A549 (cell line): ENCODE results near the gene PPM1H. TPM values are rescaled to one million over a fixed set of nuclear protein-coding genes. Genes with fewer than 3 reads are reported as not detected.
A peak's percentile ranks its signal among the peaks of the same experiment; 100 is the strongest.

Experiments
- ATAC-seq, 2 experiments: fragments of 200-7000 bp in 1 of 2; fragments of >200 bp in 1 of 2; cut with Nextera tagmentation in 1 of 2; cut with Tn5 transposase in 1 of 2; 3 replicates each; pipeline versions ENCODE4 v1.8.0 to v1.9.1; 2018 to 2020; ENCODE audit warnings: mild to moderate bottlenecking in 1 of 2, moderate library complexity in 1 of 2
- CTCF ChIA-PET: fragments of 300-600 bp; sonication (Branson Sonifier 250); formaldehyde crosslinking; extraction: SDS; loops from one replicate; lab custom pipeline; 2021; ENCODE audit warnings: antibody characterized with exemption, inconsistent platforms; lab: Yijun Ruan, JAX
- POLR2A ChIA-PET: fragments of 350-600 bp; formaldehyde crosslinking; extraction: SDS; loops from one replicate; lab custom pipeline; 2021; ENCODE audit warnings: antibody characterized with exemption, inconsistent platforms; lab: Yijun Ruan, JAX
- DNase-seq, 2 experiments: peaks; one replicate each; pipeline versions ENCODE4 v3.0.0 to v3.0.0-alpha.2; 2011 to 2016; ENCODE audit warnings: low read depth in 1 of 2, low spot score in 1 of 2
- FAIRE-seq: peaks from 2 replicates; lab custom pipeline; 2011; peaks lifted over from hg19 to GRCh38; lab: Jason Lieb, UNC
- H3K27ac ChIP-seq, 2 experiments: fragments of >200 bp; sonication (Bioruptor Twin); formaldehyde crosslinking; 3 replicates each; pipeline ENCODE4 v1.5.1; 2016 to 2017
- H3K4me1 ChIP-seq: fragments of >200 bp; sonication (Bioruptor Twin); formaldehyde crosslinking; 3 replicates; pipeline ENCODE4 v1.6.1; 2016
- H3K4me2 ChIP-seq: fragments of >200 bp; sonication (Bioruptor Twin); formaldehyde crosslinking; 3 replicates; pipeline ENCODE4 v1.6.1; 2016
- H3K4me3 ChIP-seq: fragments of >200 bp; sonication (Bioruptor Twin); formaldehyde crosslinking; 3 replicates; pipeline ENCODE4 v1.5.1; 2016
- H3K9me3 ChIP-seq: fragments of >200 bp; sonication (Bioruptor Twin); formaldehyde crosslinking; 3 replicates; pipeline ENCODE4 v1.6.1; 2016
- CBX2 ChIP-seq: fragments of 200-600 bp; sonication (generic); IDR thresholded peaks from 2 replicates; pipeline ENCODE4 v1.6.1; 2016; ENCODE audit warnings: low read depth, mild to moderate bottlenecking, borderline replicate concordance
- CEBPB ChIP-seq, 2 experiments: fragments of >200 bp in 1 of 2; sonication (Bioruptor Twin) in 1 of 2; formaldehyde crosslinking in 1 of 2; IDR thresholded peaks; 2 replicates each; pipeline ENCODE4 v1.6.1; 2012 to 2016
- CHD2 ChIP-seq: fragments of 150-350 bp; IDR thresholded peaks from 2 replicates; pipeline ENCODE4 v1.6.1; 2014; ENCODE audit warnings: low read length; ENCODE audit not compliant: partially characterized antibody
- EP300 ChIP-seq, 2 experiments: fragments of >200 bp; sonication (Bioruptor Twin); formaldehyde crosslinking; IDR thresholded peaks; 2 replicates in 1 of 2; 3 replicates in 1 of 2; pipeline ENCODE4 v1.6.1; 2016 to 2017
- ESRRA ChIP-seq: fragments of 150-350 bp; IDR thresholded peaks from 2 replicates; pipeline ENCODE4 v1.6.1; 2014; ENCODE audit warnings: mild to moderate bottlenecking, low read length, borderline replicate concordance
- FOSL2 ChIP-seq, 2 experiments: fragments of 450-650 bp in 1 of 2; fragments of >200 bp in 1 of 2; sonication (Bioruptor Twin) in 1 of 2; formaldehyde crosslinking; IDR thresholded peaks; 2 replicates each; pipeline versions ENCODE4 v1.5.0 to v1.6.1; 2016 to 2020; ENCODE audit warnings: mild to moderate bottlenecking in 1 of 2, moderate library complexity in 1 of 2
- FOXS1 ChIP-seq: fragments of 250-450 bp; sonication (Bioruptor Pico); IDR thresholded peaks from 2 replicates; pipeline ENCODE4 v1.5.0; 2020; ENCODE audit warnings: mild to moderate bottlenecking, moderate library complexity
- HEYL ChIP-seq: fragments of 250-450 bp; sonication (Bioruptor Pico); IDR thresholded peaks from 2 replicates; pipeline ENCODE4 v1.8.0; 2021; ENCODE audit warnings: mild to moderate bottlenecking, moderate library complexity
- JUNB ChIP-seq: fragments of >200 bp; sonication (Bioruptor Twin); formaldehyde crosslinking; IDR thresholded peaks from 2 replicates; pipeline ENCODE4 v1.6.1; 2016
- KDM5A ChIP-seq: fragments of 200-600 bp; sonication (generic); IDR thresholded peaks from 2 replicates; pipeline ENCODE4 v1.6.1; 2016; ENCODE audit warnings: antibody characterized with exemption, mild to moderate bottlenecking
- MAFK ChIP-seq: fragments of 450-650 bp; IDR thresholded peaks from 2 replicates; pipeline ENCODE4 v1.6.1; 2014; ENCODE audit not compliant: partially characterized antibody
- MAZ ChIP-seq: fragments of 150-350 bp; IDR thresholded peaks from 2 replicates; pipeline ENCODE4 v1.6.1; 2014; ENCODE audit warnings: antibody characterized with exemption, low read depth, low read length, borderline replicate concordance
- NR3C1 ChIP-seq: fragments of >200 bp; sonication (Bioruptor Twin); formaldehyde crosslinking; IDR thresholded peaks from 3 replicates; pipeline ENCODE4 v1.6.1; 2017
- POLR2A ChIP-seq: IDR thresholded peaks from 2 replicates; pipeline ENCODE4 v1.6.1; 2012; ENCODE audit warnings: mild to moderate bottlenecking, low read length
- POLR2AphosphoS2 ChIP-seq: conservative IDR thresholded peaks from 2 replicates; pipeline ENCODE4 v1.6.1; 2012; ENCODE audit warnings: low read length, improper control_type of control experiment, inconsistent platforms
- RAD21 ChIP-seq, 2 experiments: fragments of >200 bp in 1 of 2; sonication (Bioruptor Twin) in 1 of 2; formaldehyde crosslinking in 1 of 2; IDR thresholded peaks in 1 of 2; conservative IDR thresholded peaks in 1 of 2; 2 replicates in 1 of 2; 3 replicates in 1 of 2; pipeline ENCODE4 v1.6.1; 2012 to 2018; ENCODE audit warnings: inconsistent platforms in 1 of 2
- RARB ChIP-seq: fragments of 250-450 bp; sonication (Bioruptor Pico); IDR thresholded peaks from 2 replicates; pipeline ENCODE4 v1.8.0; 2021; ENCODE audit warnings: mild to moderate bottlenecking, moderate library complexity
- RCOR1 ChIP-seq: fragments of 150-350 bp; IDR thresholded peaks from 2 replicates; pipeline ENCODE4 v1.6.1; 2014; ENCODE audit warnings: antibody characterized with exemption, low read length, low read depth
- TFCP2L1 ChIP-seq: fragments of 250-450 bp; sonication (Bioruptor Pico); IDR thresholded peaks from 2 replicates; pipeline ENCODE4 v1.5.0; 2021; ENCODE audit warnings: mild to moderate bottlenecking
- ZFP36 ChIP-seq: fragments of 450-650 bp; IDR thresholded peaks from 2 replicates; pipeline ENCODE4 v1.6.1; 2014; ENCODE audit warnings: borderline replicate concordance; ENCODE audit not compliant: partially characterized antibody
- WGBS: methylation state at CpG from one replicate; pipeline ENCODE4 v1.1.6; 2017; ENCODE audit errors: missing lambda C conversion rate; 5-methylcytosine and 5-hydroxymethylcytosine counted together
- polyA plus RNA-seq, 4 experiments: library from polyadenylated mRNA; depleted of rRNA in 3 of 4; stranded (reverse); fragments of >200 nt; fragmentation: RNase III in 1 of 4; extraction: RNeasy Plus Mini Kit Qiagen cat#74134 plus additional on column Dnase treatment in 1 of 4; gene quantifications; 2 replicates in 3 of 4; 3 replicates in 1 of 4; pipeline ENCODE4 v1.2.3, GENCODE V29; 2011 to 2017
- TF ChIP-seq, protein P1 (sequence below): fragments of 250-450 bp; sonication (Bioruptor Pico); IDR thresholded peaks from 2 replicates; pipeline ENCODE4 v1.5.0; 2020; ENCODE audit warnings: low read depth, mild to moderate bottlenecking, moderate library complexity
- TF ChIP-seq, protein P2 (sequence below): fragments of 450-650 bp; IDR thresholded peaks from 2 replicates; pipeline ENCODE4 v1.6.1; 2014; ENCODE audit warnings: antibody characterized with exemption
- TF ChIP-seq, protein P3 (sequence below): IDR thresholded peaks from 2 replicates; pipeline ENCODE4 v1.6.1; 2012; ENCODE audit warnings: low read depth, borderline replicate concordance
- TF ChIP-seq, protein P4 (sequence below): fragments of 250-450 bp; sonication (Bioruptor Pico); IDR thresholded peaks from 2 replicates; pipeline ENCODE4 v1.5.0; 2021; ENCODE audit warnings: mild to moderate bottlenecking, moderate library complexity, borderline replicate concordance

Gene PPM1H
- polyA plus RNA-seq, 2 of the 4 experiments (the other 2 are of a cell fraction) = 7.8 TPM

DNA sequence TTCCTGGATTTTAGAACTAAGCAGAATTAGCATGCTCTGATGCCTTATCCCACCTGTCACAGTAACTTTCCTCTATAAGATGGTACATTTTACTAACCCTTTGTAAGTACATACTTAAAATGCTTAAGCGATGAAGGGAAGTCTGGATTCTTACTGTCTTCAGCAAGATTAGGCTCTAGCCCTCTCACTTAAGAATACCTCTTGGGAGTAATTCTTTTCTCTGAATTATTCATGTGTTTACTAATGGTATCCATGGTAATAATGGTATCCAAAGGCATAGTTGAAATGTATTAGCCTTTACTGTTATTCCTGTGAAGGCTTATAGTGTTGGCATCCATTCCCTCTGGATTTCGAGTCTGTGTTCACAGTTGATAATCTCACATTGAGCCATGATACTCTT, 291.5 kb downstream of the PPM1H start:
- H3K27ac ChIP-seq = no peak overlapping the region
- H3K9me3 ChIP-seq = no peaks in the 10 kb centered on the region
- no peak overlapping the region for H3K4me2 ChIP-seq
- peaks cover 29% of the 10 kb centered on the region for H3K4me1 ChIP-seq
- WGBS = 89% methylated on average over 2 of the region's 2 CpGs
- no peak overlapping the region for H3K4me3 ChIP-seq
- ChIA-PET CTCF (interaction anchor here (1.5 kb wide), 1 partner anchor 140 kb away, joined by 4 read pairs; no protein-coding TSS in a partner anchor), POLR2A (no interaction called here)
- TF ChIP-seq HEYL (CRISPR knock-in tag) (no peak), EP300 (IDR thresholded peaks at IDR 0.05) (no peak), RAD21 (conservative IDR thresholded peaks at IDR 0.05 in 1 of 2, IDR thresholded peaks at IDR 0.05 in 1 of 2) (no peak)
- TF ChIP-seq, protein P1, sequence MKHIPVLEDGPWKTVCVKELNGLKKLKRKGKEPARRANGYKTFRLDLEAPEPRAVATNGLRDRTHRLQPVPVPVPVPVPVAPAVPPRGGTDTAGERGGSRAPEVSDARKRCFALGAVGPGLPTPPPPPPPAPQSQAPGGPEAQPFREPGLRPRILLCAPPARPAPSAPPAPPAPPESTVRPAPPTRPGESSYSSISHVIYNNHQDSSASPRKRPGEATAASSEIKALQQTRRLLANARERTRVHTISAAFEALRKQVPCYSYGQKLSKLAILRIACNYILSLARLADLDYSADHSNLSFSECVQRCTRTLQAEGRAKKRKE = no peak
- TF ChIP-seq, protein P2, sequence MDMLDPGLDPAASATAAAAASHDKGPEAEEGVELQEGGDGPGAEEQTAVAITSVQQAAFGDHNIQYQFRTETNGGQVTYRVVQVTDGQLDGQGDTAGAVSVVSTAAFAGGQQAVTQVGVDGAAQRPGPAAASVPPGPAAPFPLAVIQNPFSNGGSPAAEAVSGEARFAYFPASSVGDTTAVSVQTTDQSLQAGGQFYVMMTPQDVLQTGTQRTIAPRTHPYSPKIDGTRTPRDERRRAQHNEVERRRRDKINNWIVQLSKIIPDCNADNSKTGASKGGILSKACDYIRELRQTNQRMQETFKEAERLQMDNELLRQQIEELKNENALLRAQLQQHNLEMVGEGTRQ = no peak
- TF ChIP-seq, protein P3, sequence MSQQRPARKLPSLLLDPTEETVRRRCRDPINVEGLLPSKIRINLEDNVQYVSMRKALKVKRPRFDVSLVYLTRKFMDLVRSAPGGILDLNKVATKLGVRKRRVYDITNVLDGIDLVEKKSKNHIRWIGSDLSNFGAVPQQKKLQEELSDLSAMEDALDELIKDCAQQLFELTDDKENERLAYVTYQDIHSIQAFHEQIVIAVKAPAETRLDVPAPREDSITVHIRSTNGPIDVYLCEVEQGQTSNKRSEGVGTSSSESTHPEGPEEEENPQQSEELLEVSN = no peak
- DNase-seq = no peak
- no peak for FAIRE-seq
- ATAC-seq = no peak

DNA sequence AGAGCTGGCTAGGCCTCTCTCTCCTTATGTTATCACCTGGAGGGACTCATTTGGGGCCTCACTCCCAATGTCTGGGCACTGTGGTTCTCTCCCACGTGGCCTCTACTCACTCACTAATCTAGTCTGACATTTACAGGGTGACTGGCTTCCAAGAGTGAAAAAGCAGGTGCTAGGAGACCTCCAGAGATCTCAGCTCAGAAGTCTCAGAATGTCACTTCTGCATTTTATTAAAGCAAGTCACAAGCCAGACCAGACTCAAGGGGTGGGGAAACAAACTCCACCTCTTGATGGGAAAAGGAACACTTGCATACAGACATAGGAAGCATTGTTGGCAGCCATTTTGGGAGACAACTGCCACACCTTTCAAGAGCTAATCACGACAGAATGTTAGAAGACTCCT, 292.5 kb downstream of the PPM1H start:
- no peak for DNase-seq
- peaks cover 29% of the 10 kb centered on the region for H3K4me1 ChIP-seq
- no peak overlapping the region for H3K4me2 ChIP-seq
- no peak overlapping the region for H3K4me3 ChIP-seq
- peak overlapping the region in 1 of 2 experiments; percentile 79; a peak in 3 of 6 replicates for H3K27ac ChIP-seq
- CTCF ChIA-PET = interaction anchor here (0.8 to 1.5 kb wide), 4 partner anchors 68 to 151 kb away, joined by 3 to 4 read pairs (median 4); no protein-coding TSS in a partner anchor
- no peak for FAIRE-seq
- 70% methylated on average over 2 of the region's 2 CpGs for WGBS
- ATAC-seq = no peak
- TF ChIP-seq, protein P4, sequence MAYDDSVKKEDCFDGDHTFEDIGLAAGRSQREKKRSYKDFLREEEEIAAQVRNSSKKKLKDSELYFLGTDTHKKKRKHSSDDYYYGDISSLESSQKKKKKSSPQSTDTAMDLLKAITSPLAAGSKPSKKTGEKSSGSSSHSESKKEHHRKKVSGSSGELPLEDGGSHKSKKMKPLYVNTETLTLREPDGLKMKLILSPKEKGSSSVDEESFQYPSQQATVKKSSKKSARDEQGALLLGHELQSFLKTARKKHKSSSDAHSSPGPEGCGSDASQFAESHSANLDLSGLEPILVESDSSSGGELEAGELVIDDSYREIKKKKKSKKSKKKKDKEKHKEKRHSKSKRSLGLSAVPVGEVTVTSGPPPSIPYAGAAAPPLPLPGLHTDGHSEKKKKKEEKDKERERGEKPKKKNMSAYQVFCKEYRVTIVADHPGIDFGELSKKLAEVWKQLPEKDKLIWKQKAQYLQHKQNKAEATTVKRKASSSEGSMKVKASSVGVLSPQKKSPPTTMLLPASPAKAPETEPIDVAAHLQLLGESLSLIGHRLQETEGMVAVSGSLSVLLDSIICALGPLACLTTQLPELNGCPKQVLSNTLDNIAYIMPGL (CRISPR knock-in tag) = no peak
- no peak for TF ChIP-seq NR3C1
- no peak for TF ChIP-seq TFCP2L1
- H3K9me3 ChIP-seq = no peaks in the 10 kb centered on the region
- POLR2A ChIA-PET = no interaction called here

DNA sequence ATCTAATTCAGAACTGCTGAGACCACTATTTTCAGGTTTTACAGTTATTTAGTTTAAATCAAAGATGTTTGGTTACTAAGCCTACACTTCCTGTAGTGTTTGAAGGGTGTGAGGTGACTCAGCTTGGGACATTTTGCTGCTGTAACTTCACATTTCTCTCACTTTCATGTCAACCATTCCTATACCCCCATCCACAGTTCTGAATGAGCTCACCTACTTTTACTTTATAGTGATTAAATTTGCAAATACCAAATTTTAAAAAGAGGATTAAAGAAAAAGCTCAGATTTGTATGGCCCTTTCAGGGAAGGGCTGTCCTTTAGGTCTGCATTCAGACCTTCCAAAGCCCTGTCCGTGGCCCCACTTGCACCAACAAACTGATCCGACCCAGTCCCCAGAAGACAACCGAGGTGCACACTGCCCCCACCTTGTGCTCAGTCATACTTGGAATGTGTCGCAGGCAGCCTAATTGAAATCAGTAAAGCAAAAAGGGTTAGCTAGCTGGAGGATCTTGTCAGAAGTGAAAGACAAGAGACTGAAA, 294.0 kb downstream of the PPM1H start:
- Histone ChIP-seq H3K4me3 (no peak overlapping the region), H3K9me3 (no peaks in the 10 kb centered on the region), H3K4me1 (peaks cover 29% of the 10 kb centered on the region), H3K4me2 (peak overlapping the region; percentile 34), H3K27ac (peak overlapping the region; percentile 59 to 79)
- ChIA-PET CTCF (interaction anchor here (0.9 to 1.9 kb wide), 3 partner anchors 12 to 153 kb away, joined by 3 to 5 read pairs (median 3); no protein-coding TSS in a partner anchor), POLR2A (interaction anchor here (1.1 to 1.6 kb wide), 2 partner anchors 84 to 90 kb away, joined by 4 to 5 read pairs; no protein-coding TSS in a partner anchor)
- FAIRE-seq = no peak
- peak in 1 of 2 experiments; percentile 49 for DNase-seq
- WGBS = 76% methylated on average over 4 of the region's 4 CpGs
- ATAC-seq = peak; percentile 56 to 57; a peak in 4 of 6 replicates
- TF ChIP-seq RAD21 (conservative IDR thresholded peaks at IDR 0.05 in 1 of 2, IDR thresholded peaks at IDR 0.05 in 1 of 2) = no peak
- TF ChIP-seq FOSL2 (IDR thresholded peaks at IDR 0.05) = no peak
- TF ChIP-seq FOSL2 (CRISPR knock-in tag; IDR thresholded peaks at IDR 0.05) = peak; percentile 25; the same call in 1 of the 2 replicates
- TF ChIP-seq EP300 (IDR thresholded peaks at IDR 0.05) = no peak
- TF ChIP-seq POLR2AphosphoS2 = no peak
- TF ChIP-seq CEBPB (IDR thresholded peaks at IDR 0.05) = no peak
- no peak for TF ChIP-seq MAZ
- TF ChIP-seq CHD2 = no peak
- TF ChIP-seq POLR2A = no peak
- TF ChIP-seq MAFK = peak; percentile 63
- TF ChIP-seq RARB (CRISPR knock-in tag) = no peak
- no peak for TF ChIP-seq CBX2
- TF ChIP-seq ESRRA = no peak
- no peak for TF ChIP-seq KDM5A
- TF ChIP-seq JUNB = no peak
- no peak for TF ChIP-seq ZFP36
- no peak for TF ChIP-seq FOXS1 (CRISPR knock-in tag)
- no peak for TF ChIP-seq RCOR1
